ENCODE data around the gene FOXO3. TPM values are rescaled to one million over a fixed set of nuclear protein-coding genes. Genes with fewer than 3 reads are reported as not detected.

FOXO3 gene
- total RNA-seq, 1 donor from 2014 or later, result 45.2 TPM

GRCh38 chr6:108618623-108619152 is 58.0 kb downstream of the FOXO3 start:
- peaks cover 2% of the 10 kb centered on the region for H3K36me3 Mint-ChIP-seq (ENCODE audit: insufficient read depth)
- no peak for DNase-seq (ENCODE audit: low spot score, unreplicated experiment)
- H3K27me3 Mint-ChIP-seq, result no peaks in the 10 kb centered on the region
- H3K4me3 Mint-ChIP-seq (ENCODE audit: low read depth), result no peak overlapping the region
- peaks cover under 1% of the 10 kb centered on the region for H3K9me3 Mint-ChIP-seq (ENCODE audit: low read depth)
- no peak for TF ChIP-seq CTCF (IDR thresholded peaks at IDR 0.05; ENCODE audit: unreplicated experiment)
- H3K27ac Mint-ChIP-seq, result no peak overlapping the region
- peaks cover 5% of the 10 kb centered on the region for H3K4me1 Mint-ChIP-seq (ENCODE audit: low read depth)

- Mint-ChIP-seq H3K27ac (no peak overlapping the region), H3K9me3 (ENCODE audit: low read depth) (no peaks in the 10 kb centered on the region), H3K36me3 (ENCODE audit: insufficient read depth) (peaks cover 2% of the 10 kb centered on the region), H3K4me1 (ENCODE audit: low read depth) (peaks cover 1% of the 10 kb centered on the region), H3K4me3 (ENCODE audit: low read depth) (no peak overlapping the region), H3K27me3 (no peaks in the 10 kb centered on the region)
- DNase-seq (ENCODE audit: low spot score, unreplicated experiment), result no peak
- TF ChIP-seq CTCF (IDR thresholded peaks at IDR 0.05; ENCODE audit: unreplicated experiment), result no peak
Observed at GRCh38 chr6:108619431-108620197, 58.9 kb downstream of the FOXO3 start.

- H3K9me3 Mint-ChIP-seq (ENCODE audit: low read depth), result no peaks in the 10 kb centered on the region
- no peak overlapping the region for H3K4me3 Mint-ChIP-seq (ENCODE audit: low read depth)
- no peak overlapping the region for H3K27ac Mint-ChIP-seq
- TF ChIP-seq CTCF (IDR thresholded peaks at IDR 0.05; ENCODE audit: unreplicated experiment), result no peak
- H3K27me3 Mint-ChIP-seq, result no peaks in the 10 kb centered on the region
- peaks cover 2% of the 10 kb centered on the region for H3K36me3 Mint-ChIP-seq (ENCODE audit: insufficient read depth)
- H3K4me1 Mint-ChIP-seq (ENCODE audit: low read depth), result peaks cover 1% of the 10 kb centered on the region
- no peak for DNase-seq (ENCODE audit: low spot score, unreplicated experiment)
Observed at GRCh38 chr6:108621117-108621516, 60.4 kb downstream of the FOXO3 start.

- DNase-seq (ENCODE audit: low spot score, unreplicated experiment), result no peak
- H3K27me3 Mint-ChIP-seq, result no peaks in the 10 kb centered on the region
- H3K9me3 Mint-ChIP-seq (ENCODE audit: low read depth), result no peaks in the 10 kb centered on the region
- H3K4me3 Mint-ChIP-seq (ENCODE audit: low read depth), result no peak overlapping the region
- H3K4me1 Mint-ChIP-seq (ENCODE audit: low read depth), result peaks cover 3% of the 10 kb centered on the region
- no peak for TF ChIP-seq CTCF (IDR thresholded peaks at IDR 0.05; ENCODE audit: unreplicated experiment)
- no peak overlapping the region for H3K27ac Mint-ChIP-seq
- peaks cover 2% of the 10 kb centered on the region for H3K36me3 Mint-ChIP-seq (ENCODE audit: insufficient read depth)
Observed at GRCh38 chr6:108622641-108623298, 62.1 kb downstream of the FOXO3 start.

GRCh38 chr6:108623995-108624394 is 63.3 kb downstream of the FOXO3 start:
- Mint-ChIP-seq H3K27me3 (no peaks in the 10 kb centered on the region), H3K9me3 (ENCODE audit: low read depth) (no peaks in the 10 kb centered on the region), H3K27ac (no peak overlapping the region), H3K4me3 (ENCODE audit: low read depth) (no peak overlapping the region), H3K4me1 (ENCODE audit: low read depth) (peaks cover 4% of the 10 kb centered on the region), H3K36me3 (ENCODE audit: insufficient read depth) (peaks cover 2% of the 10 kb centered on the region)
- no peak for TF ChIP-seq CTCF (IDR thresholded peaks at IDR 0.05; ENCODE audit: unreplicated experiment)
- no peak for DNase-seq (ENCODE audit: low spot score, unreplicated experiment)

Measured in progenitor cell of endocrine pancreas (in vitro differentiated cells).